GM12801 (cell line): ENCODE measurements around the gene CCRL2.

Source experiments
- TF ChIP-seq, protein P1 (sequence below): IDR thresholded peaks from one replicate; pipeline ENCODE4 v1.5.1; 2011; ENCODE audit warnings: control low read depth; ENCODE audit not compliant: insufficient read length; ENCODE audit errors: extremely low read depth

CCRL2 gene

GRCh38 chr3:46419816-46420215 is 12.8 kb downstream of the CCRL2 start:
- TF ChIP-seq, protein P1, sequence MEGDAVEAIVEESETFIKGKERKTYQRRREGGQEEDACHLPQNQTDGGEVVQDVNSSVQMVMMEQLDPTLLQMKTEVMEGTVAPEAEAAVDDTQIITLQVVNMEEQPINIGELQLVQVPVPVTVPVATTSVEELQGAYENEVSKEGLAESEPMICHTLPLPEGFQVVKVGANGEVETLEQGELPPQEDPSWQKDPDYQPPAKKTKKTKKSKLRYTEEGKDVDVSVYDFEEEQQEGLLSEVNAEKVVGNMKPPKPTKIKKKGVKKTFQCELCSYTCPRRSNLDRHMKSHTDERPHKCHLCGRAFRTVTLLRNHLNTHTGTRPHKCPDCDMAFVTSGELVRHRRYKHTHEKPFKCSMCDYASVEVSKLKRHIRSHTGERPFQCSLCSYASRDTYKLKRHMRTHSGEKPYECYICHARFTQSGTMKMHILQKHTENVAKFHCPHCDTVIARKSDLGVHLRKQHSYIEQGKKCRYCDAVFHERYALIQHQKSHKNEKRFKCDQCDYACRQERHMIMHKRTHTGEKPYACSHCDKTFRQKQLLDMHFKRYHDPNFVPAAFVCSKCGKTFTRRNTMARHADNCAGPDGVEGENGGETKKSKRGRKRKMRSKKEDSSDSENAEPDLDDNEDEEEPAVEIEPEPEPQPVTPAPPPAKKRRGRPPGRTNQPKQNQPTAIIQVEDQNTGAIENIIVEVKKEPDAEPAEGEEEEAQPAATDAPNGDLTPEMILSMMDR, result no peak

GRCh38 chr3:46420931-46421330 is 13.9 kb downstream of the CCRL2 start:
- TF ChIP-seq, protein P1, result no peak

GRCh38 chr3:46422617-46423016 is 15.6 kb downstream of the CCRL2 start:
- TF ChIP-seq, protein P1, result no peak

- TF ChIP-seq, protein P1, result no peak
Observed at GRCh38 chr3:46423588-46423987, 16.5 kb downstream of the CCRL2 start.

GRCh38 chr3:46427916-46428833 is 21.1 kb downstream of the CCRL2 start:
- TF ChIP-seq, protein P1, result no peak

GRCh38 chr3:46429250-46429649 is 22.2 kb downstream of the CCRL2 start:
- TF ChIP-seq, protein P1, result no peak

GRCh38 chr3:46429671-46430070 is 22.6 kb downstream of the CCRL2 start:
- TF ChIP-seq, protein P1, result no peak
